Loucy (cell line): ENCODE results near the gene WASF2.

Experiments
- EZH2phosphoT487 ChIP-seq: fragments of 200-600 bp; IDR thresholded peaks from 2 replicates; pipeline ENCODE4 v1.6.1; 2018; ENCODE audit warnings: antibody characterized with exemption, mild to moderate bottlenecking, moderate library complexity, borderline replicate concordance
- TF ChIP-seq, protein P1 (sequence below): fragments of 200-600 bp; sonication (generic); conservative IDR thresholded peaks from 2 replicates; pipeline ENCODE4 v1.5.1; 2014; ENCODE audit warnings: mild to moderate bottlenecking, antibody characterized with exemption, low read length

DNA sequence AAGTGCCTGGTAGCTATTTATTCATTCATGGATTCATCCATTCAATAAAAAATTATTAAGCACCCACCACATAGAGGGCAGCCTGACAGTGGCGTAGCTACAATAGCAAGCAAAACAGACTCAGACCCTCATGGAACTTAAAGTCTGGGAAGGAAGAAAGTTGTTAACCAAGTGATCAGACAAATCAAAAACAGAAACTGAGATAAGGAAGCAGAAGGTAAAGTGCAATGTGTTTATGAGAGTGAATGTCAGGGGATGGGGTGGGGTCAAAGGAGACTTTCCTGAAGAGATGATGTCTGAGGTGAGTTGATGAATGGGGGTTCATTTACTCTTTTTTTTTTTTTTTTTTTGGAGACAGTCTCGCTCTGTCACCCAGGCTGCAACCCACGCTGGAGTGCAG is 2.8 kb upstream of the WASF2 start:
- TF ChIP-seq, protein P1, sequence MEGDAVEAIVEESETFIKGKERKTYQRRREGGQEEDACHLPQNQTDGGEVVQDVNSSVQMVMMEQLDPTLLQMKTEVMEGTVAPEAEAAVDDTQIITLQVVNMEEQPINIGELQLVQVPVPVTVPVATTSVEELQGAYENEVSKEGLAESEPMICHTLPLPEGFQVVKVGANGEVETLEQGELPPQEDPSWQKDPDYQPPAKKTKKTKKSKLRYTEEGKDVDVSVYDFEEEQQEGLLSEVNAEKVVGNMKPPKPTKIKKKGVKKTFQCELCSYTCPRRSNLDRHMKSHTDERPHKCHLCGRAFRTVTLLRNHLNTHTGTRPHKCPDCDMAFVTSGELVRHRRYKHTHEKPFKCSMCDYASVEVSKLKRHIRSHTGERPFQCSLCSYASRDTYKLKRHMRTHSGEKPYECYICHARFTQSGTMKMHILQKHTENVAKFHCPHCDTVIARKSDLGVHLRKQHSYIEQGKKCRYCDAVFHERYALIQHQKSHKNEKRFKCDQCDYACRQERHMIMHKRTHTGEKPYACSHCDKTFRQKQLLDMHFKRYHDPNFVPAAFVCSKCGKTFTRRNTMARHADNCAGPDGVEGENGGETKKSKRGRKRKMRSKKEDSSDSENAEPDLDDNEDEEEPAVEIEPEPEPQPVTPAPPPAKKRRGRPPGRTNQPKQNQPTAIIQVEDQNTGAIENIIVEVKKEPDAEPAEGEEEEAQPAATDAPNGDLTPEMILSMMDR: no peak
- TF ChIP-seq EZH2phosphoT487: no peak
